ENCODE results near the gene PCDHGA2.
"Not testable (repeated sequence)": the region's sequence is repeated elsewhere in the genome, so short reads cannot be mapped to it uniquely, and the experiment has no call there.

PCDHGA2 gene

DNA sequence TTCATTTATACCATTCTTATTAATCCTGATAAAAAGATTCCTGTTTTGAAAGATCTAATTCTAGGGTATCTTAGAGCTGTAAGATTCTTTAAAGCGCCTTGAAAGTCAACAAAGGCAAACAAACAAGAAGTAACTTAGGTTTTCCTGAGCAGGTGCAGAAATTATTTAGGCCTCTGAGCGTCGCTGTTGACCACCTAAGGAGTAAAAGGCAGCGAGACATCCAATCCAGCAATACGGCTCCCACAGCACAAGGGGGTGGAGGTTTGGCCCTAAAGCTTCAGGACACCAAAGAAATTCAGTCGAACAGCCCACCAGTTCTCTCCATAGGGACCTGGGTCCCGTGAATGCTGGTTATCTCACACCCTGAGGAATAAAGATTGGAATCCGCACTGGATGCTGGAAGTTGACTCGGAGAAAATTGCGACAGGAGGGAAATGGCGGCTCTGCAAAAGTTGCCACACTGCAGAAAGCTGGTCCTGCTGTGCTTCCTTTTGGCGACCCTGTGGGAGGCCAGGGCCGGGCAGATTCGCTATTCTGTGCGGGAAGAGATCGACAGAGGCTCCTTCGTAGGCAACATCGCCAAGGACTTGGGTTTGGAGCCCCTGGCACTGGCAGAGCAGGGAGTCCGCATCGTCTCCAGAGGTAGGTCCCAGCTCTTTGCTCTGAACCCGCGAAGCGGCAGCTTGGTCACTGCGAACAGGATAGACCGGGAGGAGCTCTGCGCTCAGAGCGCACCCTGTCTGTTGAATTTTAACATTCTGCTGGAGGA is at the start of gene PCDHGA2:
Gene PCDHGA2, plus strand, starts transcription at position 223 of the 769 bp plus-strand sequence.
- peak; percentile 53 for DNase-seq

DNA sequence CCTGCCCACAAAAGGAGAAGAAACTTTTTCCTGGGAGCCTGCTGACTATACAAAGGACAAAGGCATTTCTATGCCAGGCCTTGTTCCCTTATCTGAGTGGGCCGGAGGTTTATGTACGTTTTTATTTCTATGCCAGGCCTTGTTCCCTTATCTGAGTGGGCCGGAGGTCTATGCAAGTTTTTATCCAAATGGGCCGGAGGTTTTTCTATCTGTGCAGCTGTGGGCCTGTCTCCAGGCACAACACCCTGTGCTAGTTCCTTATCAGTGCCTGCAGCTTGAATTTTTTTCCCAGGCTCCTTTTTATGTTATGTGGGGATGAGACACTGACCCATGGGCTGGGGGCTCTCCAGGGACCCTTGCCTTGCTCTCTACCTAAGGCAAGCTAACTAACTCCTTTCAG is 40.2 kb upstream of the PCDHGA2 start:
- DNase-seq = no peak

DNA sequence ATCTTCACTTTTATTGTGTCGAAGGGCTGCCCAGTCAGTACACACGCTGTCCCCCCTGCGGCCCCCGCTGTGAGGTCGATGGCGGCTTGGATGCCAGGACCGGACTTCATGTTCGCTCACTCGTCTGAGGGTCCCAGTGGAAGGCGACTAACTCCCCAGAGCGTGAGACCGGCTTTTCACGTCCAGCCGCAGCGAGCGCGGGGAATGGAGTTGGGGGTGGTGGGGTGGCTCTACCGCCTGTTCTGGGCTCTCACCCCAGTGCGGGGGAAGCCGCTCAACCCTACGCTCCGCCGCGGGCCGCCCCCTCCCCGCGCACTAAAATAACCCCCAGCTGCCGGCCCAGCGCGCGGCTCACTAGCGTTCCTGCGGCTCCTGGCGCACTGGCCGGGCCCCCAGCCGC is 34.8 kb upstream of the PCDHGA2 start, which contains the start of gene SLC25A2:
Gene SLC25A2, minus strand, starts transcription at position 294 of the 400 bp plus-strand sequence. Its CDS starts 184 bp downstream, at position 110.
- no peak for DNase-seq

DNA sequence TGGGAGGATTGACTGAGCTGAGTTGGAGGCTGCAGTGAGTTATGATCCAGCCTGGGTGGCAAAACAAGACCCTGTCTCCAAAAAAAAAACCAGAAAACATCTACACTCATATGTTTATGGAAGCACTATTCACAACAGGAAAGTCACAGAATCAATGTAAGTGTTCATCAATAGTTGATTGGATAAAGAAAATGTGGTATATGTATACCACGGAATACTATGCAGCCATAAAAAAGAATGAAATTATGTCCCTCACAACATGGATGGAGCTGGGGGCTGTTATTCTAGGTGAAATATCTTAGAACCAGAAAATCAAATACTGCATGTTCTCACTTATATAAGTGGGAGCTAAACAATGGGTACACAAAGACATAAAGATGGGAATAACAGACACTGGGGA is 31.9 kb upstream of the PCDHGA2 start:
- no peak for DNase-seq

DNA sequence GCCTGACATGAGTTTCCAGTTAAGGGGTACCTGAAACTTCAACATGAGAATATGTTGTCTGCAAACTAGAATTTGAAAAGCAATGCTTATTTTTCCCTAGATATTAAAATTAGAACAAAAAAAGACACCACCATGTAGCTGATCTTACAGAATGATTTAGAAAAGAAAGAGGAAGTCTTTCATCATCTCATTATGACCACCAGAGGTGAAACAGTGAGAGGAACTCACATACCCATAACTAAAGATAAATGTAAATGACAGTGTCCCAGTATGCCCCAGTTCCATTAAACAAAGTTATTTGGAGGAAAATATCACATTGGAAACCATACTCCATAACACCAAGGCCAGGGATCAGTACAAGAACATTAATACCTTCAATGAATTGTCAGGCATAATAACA is 24.8 kb upstream of the PCDHGA2 start:
- no peak for DNase-seq

DNA sequence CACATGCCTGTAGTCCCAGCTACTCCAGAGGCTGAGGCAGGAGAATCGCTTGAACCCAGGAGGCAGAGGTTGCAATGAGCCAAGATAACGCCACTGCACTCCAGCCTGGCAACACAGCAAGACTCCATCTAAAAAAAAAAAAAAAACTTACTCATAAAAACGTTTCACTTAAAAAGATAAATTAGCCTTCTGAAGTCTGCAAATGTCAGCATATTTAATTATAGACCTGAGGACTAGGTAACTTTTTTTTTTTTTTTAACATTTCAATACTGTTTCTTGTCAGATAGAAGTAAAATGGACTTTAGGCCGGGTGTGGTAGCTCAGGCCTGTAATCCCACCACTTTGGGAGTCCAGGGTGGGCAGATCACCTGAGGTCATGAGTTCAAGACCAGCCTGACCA is 21.6 kb upstream of the PCDHGA2 start:
- DNase-seq = not testable (repeated sequence)

DNA sequence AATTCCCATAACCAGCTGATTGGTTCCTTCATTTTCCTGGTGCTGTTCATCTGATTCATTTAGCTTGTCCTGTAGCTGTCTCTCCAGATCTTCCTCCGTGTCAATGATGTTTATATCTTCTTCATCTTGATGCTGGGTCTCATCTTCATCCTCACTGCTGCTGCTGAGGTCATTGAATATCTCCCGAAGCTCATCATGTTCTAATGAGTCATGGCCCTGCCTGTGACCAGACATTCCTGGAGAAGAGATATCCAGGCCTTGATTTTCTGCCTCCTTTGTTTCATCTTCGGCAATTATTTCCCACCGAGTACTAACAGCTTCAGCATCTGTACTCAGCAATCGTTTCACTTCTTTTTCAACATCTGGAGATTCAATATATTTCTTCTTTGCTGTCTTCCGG is 19.4 kb upstream of the PCDHGA2 start:
- no peak for DNase-seq

DNA sequence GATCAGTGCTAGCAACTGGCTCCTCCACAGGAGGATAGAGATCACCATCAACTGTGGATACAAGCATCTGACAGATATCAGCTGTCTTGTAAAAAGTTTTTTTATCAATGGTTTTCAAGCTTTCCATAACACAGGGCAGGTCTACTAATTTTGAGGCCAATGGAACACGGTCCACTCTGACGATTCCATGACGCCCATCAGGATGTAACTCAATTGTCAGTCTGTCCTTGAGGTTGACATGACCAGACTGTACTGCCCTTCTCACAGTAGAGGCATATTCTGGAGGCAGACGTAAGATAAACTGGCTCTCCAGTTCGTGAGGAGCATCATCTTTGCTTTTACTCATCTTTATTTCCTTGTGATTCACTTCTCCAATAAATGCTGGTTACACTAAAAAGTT is 18.9 kb upstream of the PCDHGA2 start:
- no peak for DNase-seq

DNA sequence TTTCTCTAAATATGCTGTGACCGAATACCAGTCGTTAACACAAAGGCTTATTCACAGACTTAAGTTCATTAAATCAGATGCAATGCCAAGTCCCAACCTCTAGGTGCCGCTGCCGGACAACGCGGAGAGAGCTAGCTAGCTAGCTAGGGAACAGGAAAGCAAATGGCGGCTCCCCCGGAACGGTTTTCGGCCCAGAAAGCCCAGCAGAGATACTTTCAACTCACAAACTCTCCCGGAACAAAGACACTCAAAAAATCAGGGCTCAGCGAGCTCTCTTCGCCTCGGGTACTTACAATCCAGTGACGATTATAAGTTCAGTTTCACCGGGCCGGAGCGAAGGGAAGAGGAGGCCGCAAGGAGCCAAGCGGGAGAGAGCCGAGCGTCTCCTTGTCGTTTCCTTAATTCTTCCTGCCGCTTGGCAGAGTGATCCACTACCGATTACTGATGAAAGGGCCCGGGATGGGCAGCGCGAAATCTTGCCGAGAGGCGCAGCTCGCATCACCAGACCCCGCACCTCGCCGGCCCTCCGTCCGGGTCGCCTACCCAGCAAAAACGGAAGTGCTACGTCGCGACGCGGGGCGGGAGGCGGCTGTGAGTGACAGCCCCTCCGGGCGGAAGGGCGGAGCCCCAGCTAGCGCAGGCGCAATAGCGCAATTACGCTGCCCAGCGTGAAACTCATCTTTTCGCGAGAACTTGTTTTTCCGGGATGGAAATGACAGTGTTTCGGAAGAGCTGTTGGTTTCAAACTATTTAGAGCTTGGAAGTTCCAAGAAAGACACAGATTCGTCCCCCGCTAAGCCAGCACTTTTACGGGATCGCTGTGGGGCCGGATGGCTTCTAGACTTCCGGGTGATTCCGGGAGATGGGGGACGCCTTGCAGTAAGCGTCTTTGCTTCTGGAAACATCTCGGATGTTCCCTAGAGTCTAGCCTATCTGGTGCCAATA is 18.1 kb upstream of the PCDHGA2 start, which contains the start of gene TAF7:
Gene TAF7, minus strand, starts transcription at position 560 of the 945 bp plus-strand sequence. CDS start 740 bp downstream, outside the sequence.
- DNase-seq = peak; percentile 92

DNA sequence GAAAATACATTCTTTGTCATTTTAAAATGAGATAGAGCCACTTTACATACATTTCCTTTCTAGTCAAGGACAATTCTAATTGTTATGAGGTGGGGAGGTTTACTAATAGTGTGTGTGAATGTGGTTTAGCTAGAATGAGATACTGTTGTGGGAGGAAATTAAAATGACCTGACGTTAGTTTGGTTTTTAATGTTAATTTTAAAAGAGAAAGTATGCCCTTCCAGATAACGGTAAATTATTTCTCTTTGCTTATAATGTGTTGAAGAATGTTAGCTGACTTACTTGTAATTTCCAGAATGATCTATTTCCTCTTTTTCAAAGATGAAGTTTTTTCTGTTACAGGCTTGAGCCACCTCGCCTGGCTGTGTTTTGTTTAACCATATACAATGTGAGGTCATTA is 16.3 kb upstream of the PCDHGA2 start:
- no peak for DNase-seq

DNA sequence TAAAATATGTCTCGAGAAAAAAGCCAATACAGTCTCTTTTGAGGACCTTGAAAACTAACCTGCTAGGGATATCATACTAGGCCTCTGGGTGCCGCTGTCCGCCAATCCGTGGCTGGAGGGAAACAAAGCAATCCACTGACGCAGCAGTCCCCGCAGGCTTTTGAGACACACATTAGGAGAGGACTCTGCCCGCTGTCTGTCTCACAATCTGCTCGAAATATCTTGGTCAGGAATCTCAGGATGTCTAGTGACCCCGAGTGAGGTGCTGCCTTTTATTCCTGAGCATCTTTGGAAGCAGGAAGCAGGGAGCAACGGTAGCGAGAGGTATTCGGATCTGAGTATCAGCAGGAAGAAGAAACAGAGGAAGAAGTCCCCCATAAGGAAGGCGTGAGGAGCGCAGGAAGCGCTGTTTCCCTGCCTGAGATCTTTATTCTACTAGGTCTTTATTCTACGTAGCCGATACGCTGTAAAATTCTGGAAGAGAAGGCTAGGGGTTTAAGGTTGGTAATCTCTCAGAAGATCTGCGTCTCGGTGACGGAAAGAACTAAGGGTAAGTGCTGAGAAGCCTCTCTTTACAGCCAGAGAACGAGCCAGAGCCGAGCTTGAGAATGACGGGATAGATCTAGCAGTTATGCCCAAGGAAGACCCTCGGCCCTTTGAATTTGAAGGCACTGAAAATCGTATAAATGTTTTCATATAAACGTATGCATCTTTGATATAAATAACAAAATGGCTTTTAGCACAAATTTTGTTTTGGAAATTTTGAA is 12.3 kb upstream of the PCDHGA2 start:
- DNase-seq = peak; percentile 75

DNA sequence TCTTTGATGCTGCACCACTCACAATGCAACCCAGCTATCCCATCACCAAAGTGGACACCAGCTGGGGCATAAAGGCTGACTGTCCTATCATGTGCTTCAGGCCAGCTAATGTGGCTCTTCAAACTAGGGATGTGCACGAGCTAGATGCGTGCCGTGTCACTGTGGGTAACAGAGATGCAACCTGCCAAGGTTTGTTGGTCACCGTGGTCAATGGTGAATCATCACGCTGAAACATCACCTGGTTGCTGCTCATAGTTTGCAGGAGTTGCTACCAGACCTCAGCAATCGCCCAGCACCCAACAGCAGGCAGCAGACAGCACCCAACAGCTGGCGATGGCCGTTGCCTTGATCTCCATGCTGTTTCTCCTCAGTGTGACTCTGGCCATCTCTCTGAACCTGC is 10.3 kb upstream of the PCDHGA2 start:
- no peak for DNase-seq

DNA sequence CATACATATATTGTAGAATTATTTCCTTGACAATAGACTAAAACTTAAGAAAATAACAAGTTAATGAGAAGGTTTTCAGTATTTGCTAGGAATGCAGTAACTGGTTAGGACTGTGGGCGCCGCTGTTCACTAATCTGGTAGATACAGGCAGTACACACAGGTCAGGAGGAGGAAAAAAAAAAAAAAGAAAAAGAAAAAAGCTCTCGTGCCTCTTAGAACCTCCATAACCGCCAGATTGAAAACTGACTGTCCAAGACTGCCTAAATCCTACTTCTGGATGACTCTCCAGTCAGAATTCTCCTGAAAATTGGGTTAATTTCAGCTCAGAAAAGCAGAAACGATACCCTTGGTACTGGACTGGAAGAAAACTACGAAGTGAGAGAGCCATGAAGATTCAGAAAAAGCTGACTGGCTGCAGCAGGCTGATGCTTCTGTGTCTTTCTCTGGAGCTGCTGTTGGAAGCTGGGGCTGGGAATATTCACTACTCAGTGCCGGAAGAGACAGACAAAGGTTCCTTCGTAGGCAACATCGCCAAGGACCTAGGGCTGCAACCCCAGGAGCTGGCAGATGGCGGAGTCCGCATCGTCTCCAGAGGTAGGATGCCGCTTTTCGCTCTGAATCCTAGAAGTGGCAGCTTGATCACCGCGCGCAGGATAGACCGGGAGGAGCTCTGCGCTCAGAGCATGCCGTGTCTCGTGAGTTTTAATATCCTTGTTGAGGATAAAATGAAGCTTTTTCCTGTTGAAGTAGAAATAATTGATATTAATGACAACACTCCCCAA is 8.1 kb upstream of the PCDHGA2 start, which contains the start of gene PCDHGA1:
Gene PCDHGA1, plus strand, starts transcription at position 216 of the 782 bp plus-strand sequence.
- DNase-seq = peak; percentile 39

DNA sequence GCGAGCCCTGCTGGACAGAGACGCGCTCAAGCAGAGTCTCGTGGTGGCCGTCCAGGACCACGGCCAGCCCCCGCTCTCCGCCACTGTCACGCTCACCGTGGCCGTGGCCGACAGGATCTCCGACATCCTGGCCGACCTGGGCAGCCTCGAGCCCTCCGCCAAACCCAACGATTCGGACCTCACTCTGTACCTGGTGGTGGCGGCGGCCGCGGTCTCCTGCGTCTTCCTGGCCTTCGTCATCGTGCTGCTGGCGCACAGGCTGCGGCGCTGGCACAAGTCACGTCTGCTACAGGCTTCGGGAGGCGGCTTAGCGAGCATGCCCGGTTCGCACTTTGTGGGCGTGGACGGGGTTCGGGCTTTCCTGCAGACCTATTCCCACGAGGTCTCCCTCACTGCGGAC is 6.0 kb upstream of the PCDHGA2 start:
- not testable (repeated sequence) for DNase-seq

DNA sequence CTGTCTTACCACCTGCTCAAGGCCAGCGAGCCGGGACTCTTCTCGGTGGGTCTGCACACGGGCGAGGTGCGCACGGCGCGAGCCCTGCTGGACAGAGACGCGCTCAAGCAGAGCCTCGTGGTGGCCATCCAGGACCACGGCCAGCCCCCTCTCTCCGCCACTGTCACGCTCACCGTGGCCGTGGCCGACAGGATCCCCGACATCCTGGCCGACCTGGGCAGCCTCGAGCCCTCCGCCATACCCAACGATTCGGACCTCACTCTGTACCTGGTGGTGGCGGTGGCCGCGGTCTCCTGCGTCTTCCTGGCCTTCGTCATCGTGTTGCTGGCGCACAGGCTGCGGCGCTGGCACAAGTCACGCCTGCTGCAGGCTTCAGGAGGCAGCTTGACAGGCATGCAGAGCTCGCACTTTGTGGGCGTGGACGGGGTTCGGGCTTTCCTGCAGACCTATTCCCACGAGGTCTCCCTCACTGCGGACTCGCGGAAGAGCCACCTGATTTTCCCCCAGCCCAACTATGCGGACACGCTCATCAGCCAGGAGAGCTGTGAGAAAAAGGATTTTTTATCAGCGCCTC is 2.3 kb downstream of the PCDHGA2 start:
- DNase-seq = not testable (repeated sequence)

DNA sequence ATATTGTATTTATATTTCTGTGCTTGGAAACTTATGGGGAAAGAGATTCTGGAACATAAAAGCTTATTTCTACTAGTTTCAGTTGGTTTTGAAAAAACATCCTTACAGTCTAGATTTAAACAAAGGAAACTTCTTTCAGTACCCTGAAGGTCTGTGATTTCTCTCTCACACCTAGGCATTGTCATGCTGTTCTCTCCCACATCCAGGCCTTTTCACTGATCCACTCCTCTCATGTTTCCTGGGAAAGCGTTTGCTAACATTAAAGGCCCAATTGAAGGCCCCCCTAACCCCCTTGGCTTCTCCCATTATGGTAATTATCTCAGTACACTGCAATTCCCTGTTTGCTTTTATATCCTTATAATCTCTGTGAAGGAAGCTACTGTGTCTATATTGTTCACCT is 4.2 kb downstream of the PCDHGA2 start:
- DNase-seq = no peak

DNA sequence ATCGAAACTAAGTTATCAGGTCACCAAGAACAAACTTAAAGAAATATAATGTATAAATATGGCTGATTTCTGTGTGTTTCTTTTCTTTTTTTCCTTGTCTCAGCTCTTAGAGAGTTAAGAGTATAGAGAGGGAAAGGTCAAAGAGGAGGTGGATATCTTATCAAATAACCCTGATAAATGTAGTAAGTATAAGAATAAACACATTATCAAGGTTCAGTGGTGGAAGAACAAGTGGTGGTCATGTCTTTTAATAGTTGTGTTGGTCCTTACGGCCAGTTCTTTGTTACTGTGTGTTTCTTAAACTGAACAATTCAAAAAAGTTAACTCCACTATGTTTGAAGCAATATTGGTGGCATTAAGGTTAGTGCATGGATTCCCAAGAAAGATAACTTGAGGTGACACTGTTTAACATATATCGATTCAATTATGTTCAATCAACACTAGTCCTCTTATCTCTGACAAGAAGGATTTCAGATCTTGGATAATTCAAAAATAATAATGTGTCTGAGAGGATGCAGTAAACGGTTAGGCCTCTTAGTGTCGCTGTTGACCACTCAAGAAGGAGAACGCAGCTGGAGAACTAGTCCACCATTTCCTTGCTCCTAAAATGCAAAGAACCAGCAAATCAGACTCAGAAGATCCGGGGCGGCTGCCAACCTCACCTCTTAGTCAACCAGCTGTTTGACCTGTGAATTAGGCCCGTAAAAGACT is 4.8 kb downstream of the PCDHGA2 start, which contains the start of gene PCDHGA3:
Gene PCDHGA3, plus strand, starts transcription at position 588 of the 711 bp plus-strand sequence. CDS start 205 bp downstream, outside the sequence.
- DNase-seq = peak; percentile 59

DNA sequence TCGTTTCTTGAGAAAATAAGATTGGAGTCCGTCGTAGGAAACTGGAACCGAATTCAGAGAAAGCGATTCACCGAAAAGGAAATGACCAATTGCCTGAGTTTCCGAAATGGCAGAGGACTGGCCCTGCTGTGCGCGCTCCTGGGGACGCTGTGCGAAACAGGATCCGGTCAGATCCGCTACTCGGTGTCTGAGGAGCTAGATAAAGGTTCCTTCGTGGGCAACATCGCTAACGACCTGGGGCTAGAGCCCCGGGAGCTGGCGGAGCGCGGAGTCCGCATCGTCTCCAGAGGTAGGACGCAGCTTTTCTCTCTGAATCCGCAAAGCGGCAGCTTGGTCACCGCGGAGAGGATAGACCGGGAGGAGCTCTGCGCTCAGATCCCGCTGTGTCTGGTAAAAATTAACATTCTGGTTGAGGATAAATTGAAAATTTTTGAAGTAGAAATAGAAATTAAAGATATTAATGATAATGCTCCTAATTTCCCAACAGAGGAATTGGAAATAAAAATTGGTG is 5.4 kb downstream of the PCDHGA2 start:
- DNase-seq = no peak

DNA sequence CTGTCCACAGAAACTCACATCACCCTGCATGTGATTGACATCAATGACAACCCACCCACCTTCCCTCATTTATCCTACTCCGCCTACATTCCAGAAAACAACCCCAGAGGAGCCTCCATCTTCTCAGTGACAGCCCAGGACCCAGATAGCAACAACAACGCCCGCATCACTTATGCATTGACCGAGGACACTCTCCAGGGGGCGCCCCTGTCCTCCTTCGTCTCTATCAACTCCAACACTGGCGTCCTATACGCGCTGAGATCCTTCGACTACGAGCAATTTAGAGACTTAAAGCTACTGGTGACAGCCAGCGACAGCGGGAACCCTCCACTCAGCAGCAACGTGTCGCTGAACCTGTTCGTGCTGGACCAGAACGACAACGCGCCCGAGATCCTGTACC is 6.8 kb downstream of the PCDHGA2 start:
- no peak for DNase-seq

DNA sequence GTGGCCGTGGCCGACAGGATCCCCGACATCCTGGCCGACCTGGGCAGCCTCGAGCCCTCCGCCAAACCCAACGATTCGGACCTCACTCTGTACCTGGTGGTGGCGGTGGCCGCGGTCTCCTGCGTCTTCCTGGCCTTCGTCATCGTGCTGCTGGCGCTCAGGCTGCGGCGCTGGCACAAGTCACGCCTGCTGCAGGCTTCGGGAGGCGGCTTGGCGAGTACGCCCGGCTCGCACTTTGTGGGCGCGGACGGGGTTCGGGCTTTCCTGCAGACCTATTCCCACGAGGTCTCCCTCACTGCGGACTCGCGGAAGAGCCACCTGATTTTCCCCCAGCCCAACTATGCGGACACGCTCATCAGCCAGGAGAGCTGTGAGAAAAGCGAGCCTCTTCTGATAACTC is 7.5 kb downstream of the PCDHGA2 start:
- DNase-seq = not testable (repeated sequence)

Data from fibroblast of upper back skin (primary cell).